PFSK-1 (cell line): Measurements from ENCODE around the gene TLCD2.

ENCODE experiments used
- POLR2AphosphoS5 ChIP-seq: IDR thresholded peaks from 2 replicates; pipeline ENCODE4 v1.6.1; 2012; ENCODE audit warnings: low read depth, mild to moderate bottlenecking, control low read depth, low read length, moderate library complexity
- SIN3A ChIP-seq: IDR thresholded peaks from 2 replicates; pipeline ENCODE4 v1.6.1; 2012; ENCODE audit warnings: mild to moderate bottlenecking, low read length, moderate library complexity, borderline replicate concordance; ENCODE audit not compliant: insufficient read depth
- TAF1 ChIP-seq: IDR thresholded peaks from 2 replicates; pipeline ENCODE4 v1.6.1; 2012; ENCODE audit warnings: low read length, control low read depth, borderline replicate concordance; ENCODE audit not compliant: insufficient read depth
- TF ChIP-seq, protein P1 (sequence below), 2 experiments: IDR thresholded peaks; 2 replicates each; pipeline versions ENCODE4 v1.6.1 to v1.8.0; 2011 to 2012; ENCODE audit warnings: low read depth in 2 of 2, low read length in 2 of 2, control low read depth in 1 of 2, inconsistent platforms in 1 of 2, mild to moderate bottlenecking in 1 of 2, moderate library complexity in 1 of 2; ENCODE audit not compliant: insufficient read depth in 1 of 2

DNA sequence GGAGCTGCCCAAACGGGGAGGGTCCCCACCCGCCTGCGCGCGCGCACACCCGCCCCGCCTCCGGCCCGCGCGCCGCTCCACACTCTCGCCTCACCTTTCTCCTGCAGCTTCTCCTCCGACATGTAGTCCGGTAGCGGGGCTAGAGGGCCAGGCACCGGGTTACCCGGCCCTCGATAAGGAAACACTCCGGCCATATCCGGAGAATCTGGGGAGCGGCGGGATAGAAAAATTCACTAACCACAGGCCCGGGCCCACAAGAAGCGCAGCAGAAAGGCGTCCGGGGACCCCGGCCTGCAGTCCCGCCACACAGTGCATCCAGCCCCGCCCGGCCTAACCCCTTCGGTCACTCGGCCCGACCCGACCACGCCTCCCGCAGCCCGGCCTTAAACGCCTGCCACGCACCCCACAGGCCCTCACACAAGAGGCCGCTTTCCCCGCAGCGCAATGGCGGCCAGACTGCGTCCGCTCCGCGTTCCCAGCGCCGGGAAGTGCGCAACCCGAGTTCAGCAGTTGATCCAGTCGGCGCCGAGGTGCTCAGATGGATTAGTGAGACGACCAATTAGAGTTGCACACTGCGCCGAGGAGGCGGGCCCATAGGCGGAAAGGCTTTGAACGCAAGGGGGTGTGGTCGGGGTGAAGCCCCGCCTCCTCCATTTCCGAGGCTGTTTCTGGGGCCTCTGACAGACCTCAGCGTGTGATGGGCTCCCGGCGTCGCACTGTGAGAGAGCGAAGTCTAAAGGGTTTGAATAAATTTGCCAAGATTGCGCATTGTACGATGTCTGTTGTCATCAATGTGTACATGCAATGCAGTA, 25.6 kb downstream of the TLCD2 start, which contains the start of gene PRPF8:
- TF ChIP-seq POLR2AphosphoS5, result peak; percentile 96
- 0 out of 2 replicates have a peak, but pooled peaks have one; percentile 29 for TF ChIP-seq TAF1
- TF ChIP-seq, protein P1, sequence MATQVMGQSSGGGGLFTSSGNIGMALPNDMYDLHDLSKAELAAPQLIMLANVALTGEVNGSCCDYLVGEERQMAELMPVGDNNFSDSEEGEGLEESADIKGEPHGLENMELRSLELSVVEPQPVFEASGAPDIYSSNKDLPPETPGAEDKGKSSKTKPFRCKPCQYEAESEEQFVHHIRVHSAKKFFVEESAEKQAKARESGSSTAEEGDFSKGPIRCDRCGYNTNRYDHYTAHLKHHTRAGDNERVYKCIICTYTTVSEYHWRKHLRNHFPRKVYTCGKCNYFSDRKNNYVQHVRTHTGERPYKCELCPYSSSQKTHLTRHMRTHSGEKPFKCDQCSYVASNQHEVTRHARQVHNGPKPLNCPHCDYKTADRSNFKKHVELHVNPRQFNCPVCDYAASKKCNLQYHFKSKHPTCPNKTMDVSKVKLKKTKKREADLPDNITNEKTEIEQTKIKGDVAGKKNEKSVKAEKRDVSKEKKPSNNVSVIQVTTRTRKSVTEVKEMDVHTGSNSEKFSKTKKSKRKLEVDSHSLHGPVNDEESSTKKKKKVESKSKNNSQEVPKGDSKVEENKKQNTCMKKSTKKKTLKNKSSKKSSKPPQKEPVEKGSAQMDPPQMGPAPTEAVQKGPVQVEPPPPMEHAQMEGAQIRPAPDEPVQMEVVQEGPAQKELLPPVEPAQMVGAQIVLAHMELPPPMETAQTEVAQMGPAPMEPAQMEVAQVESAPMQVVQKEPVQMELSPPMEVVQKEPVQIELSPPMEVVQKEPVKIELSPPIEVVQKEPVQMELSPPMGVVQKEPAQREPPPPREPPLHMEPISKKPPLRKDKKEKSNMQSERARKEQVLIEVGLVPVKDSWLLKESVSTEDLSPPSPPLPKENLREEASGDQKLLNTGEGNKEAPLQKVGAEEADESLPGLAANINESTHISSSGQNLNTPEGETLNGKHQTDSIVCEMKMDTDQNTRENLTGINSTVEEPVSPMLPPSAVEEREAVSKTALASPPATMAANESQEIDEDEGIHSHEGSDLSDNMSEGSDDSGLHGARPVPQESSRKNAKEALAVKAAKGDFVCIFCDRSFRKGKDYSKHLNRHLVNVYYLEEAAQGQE (IDR thresholded peaks at IDR 0.05; ENCODE audit: insufficient read depth in 1 of 2, low read depth in 2 of 2, low read length in 2 of 2), result no peak
- peak; percentile 37; the same call in 1 of the 2 replicates for TF ChIP-seq SIN3A
